ENCODE measurements around the gene MAN2A1. TPM values are rescaled to one million over a fixed set of nuclear protein-coding genes. Genes with fewer than 3 reads are reported as not detected.

The MAN2A1 gene
- total RNA-seq, 1 experiment from 2014 or later: 78.0 TPM

DNA sequence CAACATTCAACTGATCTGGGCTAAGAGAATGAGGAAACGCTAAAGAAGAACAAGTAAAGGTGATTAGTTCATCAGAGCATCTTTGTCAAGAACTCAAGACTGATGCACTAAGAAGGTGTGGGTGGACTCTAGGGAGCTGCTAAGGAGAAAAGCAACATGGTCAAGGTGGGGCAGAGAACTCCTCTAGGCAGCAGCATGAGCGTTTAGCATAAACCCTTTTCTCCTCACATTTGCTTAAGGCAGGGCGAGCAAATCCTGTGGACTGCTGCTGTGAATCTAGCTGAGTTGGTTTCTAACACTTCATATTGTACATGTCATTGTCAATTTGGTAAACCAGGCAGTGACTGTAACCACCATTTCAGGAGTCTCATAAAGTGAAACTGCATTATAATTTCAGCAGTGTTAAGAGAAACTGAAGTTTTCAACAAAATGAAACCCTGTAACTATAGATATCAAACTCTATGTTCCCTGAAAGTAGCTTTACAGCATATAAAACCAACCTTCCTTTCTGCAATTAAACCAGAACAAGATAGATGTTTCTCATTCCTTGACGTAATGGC lies 45.9 kb upstream of the MAN2A1 start:
- H3K9me3 ChIP-seq (ENCODE audit: control insufficient read depth, low read depth, low read length): no peaks in the 10 kb centered on the region
- H2BK12ac ChIP-seq (ENCODE audit: insufficient read length, low read depth, low read length): no peak overlapping the region
- no CpG with 5 or more reads among the region's 4 CpGs for WGBS (ENCODE audit: extremely low coverage, insufficient read length, low lambda C conversion rate)
- H3T11ph ChIP-seq (ENCODE audit: low read length): no peak overlapping the region
- Mint-ChIP-seq H3K9me3 (peaks cover 11 to 18% of the 10 kb centered on the region in 2 experiments), H3K27me3 (ENCODE audit: low read depth) (no peaks in the 10 kb centered on the region), H3K4me1 (peaks cover 38% of the 10 kb centered on the region in 2 experiments), H3K36me3 (ENCODE audit: insufficient read depth in 1 of 3, low read depth in 3 of 3) (peaks cover 12 to 29% (median 13%) of the 10 kb centered on the region in 3 experiments), H3K4me3 (peak overlapping the region in 1 of 2 experiments; percentile 64; a peak in 1 of 5 replicates), H3K27ac (peak overlapping the region in 1 of 3 experiments; percentile 59; a peak in 1 of 7 replicates)
- H2BK20ac ChIP-seq (ENCODE audit: low read depth, low read length, poor library complexity, severe bottlenecking): no peak overlapping the region
- no peak overlapping the region for H3K9ac ChIP-seq (ENCODE audit: extremely low read depth, insufficient read length, low read length)
- peaks cover 13% of the 10 kb centered on the region for H3K4me1 ChIP-seq (ENCODE audit: insufficient read depth, low read length)
- no peak overlapping the region for H4K8ac ChIP-seq (replicated peaks; ENCODE audit: insufficient read length, low read depth, low read length)
- H4K91ac ChIP-seq (ENCODE audit: insufficient read length, low read depth, low read length): no peak overlapping the region
- H3K14ac ChIP-seq (ENCODE audit: insufficient read depth, low read length): no peak overlapping the region
- H2AK5ac ChIP-seq (ENCODE audit: insufficient read length, low read length): no peak overlapping the region
- H3K23ac ChIP-seq (ENCODE audit: insufficient read length, low read depth, low read length): no peak overlapping the region
- no peak overlapping the region for H3K4ac ChIP-seq (ENCODE audit: low read depth, low read length)
- no peak overlapping the region for H4K5ac ChIP-seq (ENCODE audit: insufficient read length, low read depth, low read length)
- H3K27me3 ChIP-seq (ENCODE audit: insufficient read depth, low read length): no peaks in the 10 kb centered on the region
- H3K56ac ChIP-seq (ENCODE audit: insufficient read length, low read depth, low read length): no peak overlapping the region
- no peak overlapping the region for H3K4me2 ChIP-seq (ENCODE audit: insufficient read depth, insufficient read length, low read length)
- no peaks in the 10 kb centered on the region for H3K79me1 ChIP-seq (ENCODE audit: insufficient read depth, low read depth, low read length, poor library complexity, severe bottlenecking)
- no peak for DNase-seq
- no peaks in the 10 kb centered on the region for H3K79me2 ChIP-seq (ENCODE audit: insufficient read depth, low read length)
- no peak overlapping the region for H3K27ac ChIP-seq (ENCODE audit: insufficient read length, low read depth, low read length)
- no peaks in the 10 kb centered on the region for H3K23me2 ChIP-seq (ENCODE audit: insufficient read length, low read depth, low read length, poor library complexity, severe bottlenecking)
- H2BK120ac ChIP-seq (ENCODE audit: low read depth, low read length, poor library complexity, severe bottlenecking): no peak overlapping the region
- no peak overlapping the region for H2BK15ac ChIP-seq (ENCODE audit: low read depth, low read length)
- H3K18ac ChIP-seq (ENCODE audit: insufficient read length, low read depth, low read length): peak overlapping the region; percentile 11
- TF ChIP-seq, protein P1, sequence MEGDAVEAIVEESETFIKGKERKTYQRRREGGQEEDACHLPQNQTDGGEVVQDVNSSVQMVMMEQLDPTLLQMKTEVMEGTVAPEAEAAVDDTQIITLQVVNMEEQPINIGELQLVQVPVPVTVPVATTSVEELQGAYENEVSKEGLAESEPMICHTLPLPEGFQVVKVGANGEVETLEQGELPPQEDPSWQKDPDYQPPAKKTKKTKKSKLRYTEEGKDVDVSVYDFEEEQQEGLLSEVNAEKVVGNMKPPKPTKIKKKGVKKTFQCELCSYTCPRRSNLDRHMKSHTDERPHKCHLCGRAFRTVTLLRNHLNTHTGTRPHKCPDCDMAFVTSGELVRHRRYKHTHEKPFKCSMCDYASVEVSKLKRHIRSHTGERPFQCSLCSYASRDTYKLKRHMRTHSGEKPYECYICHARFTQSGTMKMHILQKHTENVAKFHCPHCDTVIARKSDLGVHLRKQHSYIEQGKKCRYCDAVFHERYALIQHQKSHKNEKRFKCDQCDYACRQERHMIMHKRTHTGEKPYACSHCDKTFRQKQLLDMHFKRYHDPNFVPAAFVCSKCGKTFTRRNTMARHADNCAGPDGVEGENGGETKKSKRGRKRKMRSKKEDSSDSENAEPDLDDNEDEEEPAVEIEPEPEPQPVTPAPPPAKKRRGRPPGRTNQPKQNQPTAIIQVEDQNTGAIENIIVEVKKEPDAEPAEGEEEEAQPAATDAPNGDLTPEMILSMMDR (conservative IDR thresholded peaks at IDR 0.05): no peak
- no peaks in the 10 kb centered on the region for H4K20me1 ChIP-seq (ENCODE audit: control insufficient read depth, insufficient read depth, insufficient read length)
- H2BK5ac ChIP-seq (ENCODE audit: insufficient read length, low read length): no peak overlapping the region
- H2AFZ ChIP-seq (ENCODE audit: low read length): no peak overlapping the region

All from H9 (cell line).